Measurements from ENCODE around the gene LMTK2. TPM values are rescaled to one million over a fixed set of nuclear protein-coding genes. Genes with fewer than 3 reads are reported as not detected.

Gene LMTK2
- total RNA-seq, 2 donors from 2014 or later = 17.1 to 17.6 TPM

DNA sequence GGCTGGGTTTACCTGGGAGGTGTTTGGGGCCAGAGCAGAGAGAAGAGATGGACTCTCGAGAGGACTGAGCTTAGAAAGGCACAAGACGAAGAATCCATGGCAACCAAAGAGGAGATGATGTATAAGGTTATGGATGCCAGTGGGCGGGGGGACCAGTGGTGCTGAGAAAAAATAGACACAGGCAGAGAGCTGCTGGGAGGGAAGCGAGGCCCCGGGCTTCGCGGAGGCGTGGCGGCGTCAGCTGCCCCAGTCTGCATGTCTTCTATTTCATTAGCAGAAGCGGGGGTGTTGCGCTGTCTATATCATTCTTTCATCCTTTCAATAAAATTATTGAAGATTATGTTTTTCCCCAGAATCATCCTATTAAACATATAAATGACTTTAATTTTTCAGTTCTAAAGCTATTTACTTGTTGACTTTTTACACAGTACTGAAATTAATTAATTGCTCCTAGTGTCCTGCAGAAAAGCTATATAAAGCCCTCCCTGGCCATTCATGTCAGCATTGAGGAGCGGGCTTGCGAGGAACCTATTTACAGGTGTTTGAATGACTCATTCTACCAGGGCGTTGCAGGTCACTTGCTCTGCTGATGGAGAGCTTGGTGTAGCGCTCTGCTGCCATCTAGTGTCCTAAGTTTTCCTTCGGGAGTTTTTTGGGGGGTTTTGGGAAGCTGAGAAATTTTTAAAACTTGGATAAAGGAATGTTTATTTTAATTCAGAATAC is 61.7 kb downstream of the LMTK2 start:
- no peaks in the 10 kb centered on the region for H3K27me3 ChIP-seq (replicated peaks; ENCODE audit: insufficient read depth)
- peaks cover 7% of the 10 kb centered on the region for H3K36me3 ChIP-seq
- H3K4me1 ChIP-seq (ENCODE audit: control insufficient read depth in 1 of 2, low read depth in 2 of 2) = peaks cover 0 to 6% of the 10 kb centered on the region in 2 donors
- DNase-seq (ENCODE audit: low spot score) (no peak), ATAC-seq (ENCODE audit: insufficient number of reproducible peaks, low FRiP score, low read depth) (no peak)
- no peaks in the 10 kb centered on the region for H3K9me3 ChIP-seq
- no peak overlapping the region for H3K27ac ChIP-seq
- no peak overlapping the region for H3K4me3 ChIP-seq
- TF ChIP-seq, protein P1, sequence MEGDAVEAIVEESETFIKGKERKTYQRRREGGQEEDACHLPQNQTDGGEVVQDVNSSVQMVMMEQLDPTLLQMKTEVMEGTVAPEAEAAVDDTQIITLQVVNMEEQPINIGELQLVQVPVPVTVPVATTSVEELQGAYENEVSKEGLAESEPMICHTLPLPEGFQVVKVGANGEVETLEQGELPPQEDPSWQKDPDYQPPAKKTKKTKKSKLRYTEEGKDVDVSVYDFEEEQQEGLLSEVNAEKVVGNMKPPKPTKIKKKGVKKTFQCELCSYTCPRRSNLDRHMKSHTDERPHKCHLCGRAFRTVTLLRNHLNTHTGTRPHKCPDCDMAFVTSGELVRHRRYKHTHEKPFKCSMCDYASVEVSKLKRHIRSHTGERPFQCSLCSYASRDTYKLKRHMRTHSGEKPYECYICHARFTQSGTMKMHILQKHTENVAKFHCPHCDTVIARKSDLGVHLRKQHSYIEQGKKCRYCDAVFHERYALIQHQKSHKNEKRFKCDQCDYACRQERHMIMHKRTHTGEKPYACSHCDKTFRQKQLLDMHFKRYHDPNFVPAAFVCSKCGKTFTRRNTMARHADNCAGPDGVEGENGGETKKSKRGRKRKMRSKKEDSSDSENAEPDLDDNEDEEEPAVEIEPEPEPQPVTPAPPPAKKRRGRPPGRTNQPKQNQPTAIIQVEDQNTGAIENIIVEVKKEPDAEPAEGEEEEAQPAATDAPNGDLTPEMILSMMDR (IDR thresholded peaks at IDR 0.05) = peak; percentile 71

GRCh38 chr7:98168904-98169621 is 62.4 kb downstream of the LMTK2 start:
- Histone ChIP-seq H3K36me3 (peaks cover 7% of the 10 kb centered on the region), H3K4me1 (ENCODE audit: control insufficient read depth in 1 of 2, low read depth in 2 of 2) (no peaks in the 10 kb centered on the region), H3K4me3 (no peak overlapping the region), H3K27ac (no peak overlapping the region), H3K9me3 (no peaks in the 10 kb centered on the region), H3K27me3 (replicated peaks; ENCODE audit: insufficient read depth) (no peaks in the 10 kb centered on the region)
- no peak for ATAC-seq (ENCODE audit: insufficient number of reproducible peaks, low FRiP score, low read depth)
- TF ChIP-seq, protein P1 (IDR thresholded peaks at IDR 0.05) = no peak
- no peak for DNase-seq (ENCODE audit: low spot score)

GRCh38 chr7:98170966-98171365 is 64.3 kb downstream of the LMTK2 start:
- Histone ChIP-seq H3K9me3 (no peaks in the 10 kb centered on the region), H3K4me1 (ENCODE audit: control insufficient read depth in 1 of 2, low read depth in 2 of 2) (no peaks in the 10 kb centered on the region), H3K36me3 (peaks cover 12% of the 10 kb centered on the region), H3K4me3 (no peak overlapping the region), H3K27me3 (replicated peaks; ENCODE audit: insufficient read depth) (no peaks in the 10 kb centered on the region), H3K27ac (no peak overlapping the region)
- DNase-seq (ENCODE audit: low spot score) (no peak), ATAC-seq (ENCODE audit: insufficient number of reproducible peaks, low FRiP score, low read depth) (no peak)
- TF ChIP-seq, protein P1 (IDR thresholded peaks at IDR 0.05) = no peak

DNA sequence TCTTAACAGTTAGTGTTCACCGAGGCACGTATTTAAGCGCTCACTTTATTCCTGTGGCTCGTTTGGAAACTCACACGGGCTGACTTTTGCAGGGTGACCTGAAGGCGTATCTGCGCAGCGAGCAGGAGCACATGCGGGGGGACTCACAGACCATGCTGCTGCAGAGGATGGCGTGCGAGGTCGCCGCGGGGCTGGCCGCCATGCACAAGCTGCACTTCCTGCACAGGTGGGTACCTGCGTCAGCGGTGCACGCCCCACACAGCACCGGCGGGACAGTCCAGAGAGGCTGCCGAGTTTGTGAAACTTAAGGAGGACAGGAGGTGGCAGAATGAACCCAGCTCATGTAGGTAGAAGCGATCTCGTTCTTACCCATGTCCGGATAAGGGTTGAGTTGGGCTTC is 64.8 kb downstream of the LMTK2 start:
- H3K9me3 ChIP-seq = no peaks in the 10 kb centered on the region
- no peak for DNase-seq (ENCODE audit: low spot score)
- no peaks in the 10 kb centered on the region for H3K27me3 ChIP-seq (replicated peaks; ENCODE audit: insufficient read depth)
- peaks cover 12% of the 10 kb centered on the region for H3K36me3 ChIP-seq
- no peak for ATAC-seq (ENCODE audit: insufficient number of reproducible peaks, low FRiP score, low read depth)
- no peak overlapping the region for H3K4me3 ChIP-seq
- H3K4me1 ChIP-seq (ENCODE audit: control insufficient read depth in 1 of 2, low read depth in 2 of 2) = no peaks in the 10 kb centered on the region
- no peak overlapping the region for H3K27ac ChIP-seq
- TF ChIP-seq, protein P1 (IDR thresholded peaks at IDR 0.05) = no peak

All from thoracic aorta (tissue), 2 donors.